ENCODE data around the gene NDUFS8.

The NDUFS8 gene

GRCh38 chr11:68016161-68016903, 14.1 kb upstream of the NDUFS8 start:
- no peak for DNase-seq

GRCh38 chr11:68016904-68017817, 13.3 kb upstream of the NDUFS8 start:
- no peak for DNase-seq

- DNase-seq = no peak
These were observed 12.3 kb upstream of the NDUFS8 start for GRCh38 chr11:68017980-68018729.

GRCh38 chr11:68018730-68019190, 11.7 kb upstream of the NDUFS8 start:
- DNase-seq = no peak

- no peak for DNase-seq
These were observed 11.0 kb upstream of the NDUFS8 start for GRCh38 chr11:68019486-68019885.

GRCh38 chr11:68020575-68020974, 9.9 kb upstream of the NDUFS8 start:
- peak in 1 of 2 donors; percentile 21 for DNase-seq

GRCh38 chr11:68021167-68021787, 9.2 kb upstream of the NDUFS8 start:
- DNase-seq = no peak

- no peak for DNase-seq
These were observed 8.0 kb upstream of the NDUFS8 start for GRCh38 chr11:68022531-68022930.

GRCh38 chr11:68024508-68024907, 6.0 kb upstream of the NDUFS8 start:
- DNase-seq = no peak

- DNase-seq = no peak
These were observed 5.4 kb upstream of the NDUFS8 start for GRCh38 chr11:68025047-68025446.

- DNase-seq = no peak
These were observed 3.9 kb upstream of the NDUFS8 start for GRCh38 chr11:68026391-68027105.

GRCh38 chr11:68027667-68028066, 2.8 kb upstream of the NDUFS8 start:
- no peak for DNase-seq

GRCh38 chr11:68028802-68029545, 1.5 kb upstream of the NDUFS8 start:
- no peak for DNase-seq

- DNase-seq = no peak
These were observed 623 bp downstream of the NDUFS8 start for GRCh38 chr11:68031144-68031464.

- DNase-seq = no peak
These were observed 1.5 kb downstream of the NDUFS8 start for GRCh38 chr11:68032003-68032402.

GRCh38 chr11:68032997-68033707, 2.7 kb downstream of the NDUFS8 start:
- no peak for DNase-seq

- no peak for DNase-seq
These were observed 3.2 kb downstream of the NDUFS8 start for GRCh38 chr11:68033708-68034045.

- no peak for DNase-seq
These were observed 4.9 kb downstream of the NDUFS8 start for GRCh38 chr11:68035266-68035876.

- DNase-seq = no peak
These were observed 5.7 kb downstream of the NDUFS8 start for GRCh38 chr11:68036141-68036716.

- DNase-seq = no peak
These were observed 6.3 kb downstream of the NDUFS8 start for GRCh38 chr11:68036717-68037239.

Measured in hippocampal formation (tissue), 2 donors.